Astrocyte of the cerebellum (primary cell): ENCODE results near the gene ODAD3.
A peak's percentile ranks its signal among the peaks of the same experiment; 100 is the strongest.
"Not testable (repeated sequence)": the region's sequence is repeated elsewhere in the genome, so short reads cannot be mapped to it uniquely, and the experiment has no call there.

Source experiments
- DNase-seq: peaks from one replicate; pipeline ENCODE4 v3.0.0-alpha.2; 2011; ENCODE audit warnings: low read depth
- H3K4me3 ChIP-seq: 2 replicates; pipeline ENCODE4 v1.5.1; 2011; ENCODE audit warnings: mild to moderate bottlenecking, low read depth, low read length, moderate library complexity
- CTCF ChIP-seq: IDR thresholded peaks from 2 replicates; pipeline ENCODE4 v1.5.1; 2012; ENCODE audit warnings: low read length, low read depth, moderate library complexity, mild to moderate bottlenecking; ENCODE audit errors: missing control alignments
- in situ Hi-C: cut with HindIII; loops from 2 replicates; pipeline ENCODE4 v1.10.0; 2017; ENCODE audit warnings: low sequenced_read_pairs

ODAD3 gene

GRCh38 chr19:11465600-11465999 is 30.7 kb upstream of the ODAD3 start:
- H3K4me3 ChIP-seq = no peak overlapping the region
- DNase-seq = no peak
- no peak for TF ChIP-seq CTCF
- in situ Hi-C loops = no loop called here

GRCh38 chr19:11464333-11465265 is 29.7 kb upstream of the ODAD3 start:
- DNase-seq = no peak
- TF ChIP-seq CTCF = no peak
- in situ Hi-C loops = no loop called here
- H3K4me3 ChIP-seq = no peak overlapping the region

- no peak for TF ChIP-seq CTCF
- H3K4me3 ChIP-seq = no peak overlapping the region
- no peak for DNase-seq
- in situ Hi-C loops = no loop called here
These were observed 28.5 kb upstream of the ODAD3 start for GRCh38 chr19:11463391-11463790.

GRCh38 chr19:11461453-11461852 is 26.5 kb upstream of the ODAD3 start:
- in situ Hi-C loops = no loop called here
- TF ChIP-seq CTCF = no peak
- H3K4me3 ChIP-seq = no peak overlapping the region

GRCh38 chr19:11460207-11460606 is 25.3 kb upstream of the ODAD3 start:
- in situ Hi-C loops = no loop called here
- peak; percentile 13 for TF ChIP-seq CTCF
- no peak for DNase-seq

More at GRCh38 chr19:11461453-11461852, 26.5 kb upstream of the ODAD3 start:
- DNase-seq = no peak

GRCh38 chr19:11458912-11459311 is 24.0 kb upstream of the ODAD3 start:
- H3K4me3 ChIP-seq, in situ Hi-C loops, DNase-seq: not testable (repeated sequence)

More at GRCh38 chr19:11460207-11460606, 25.3 kb upstream of the ODAD3 start:
- no peak overlapping the region for H3K4me3 ChIP-seq

GRCh38 chr19:11458236-11458900 is 23.4 kb upstream of the ODAD3 start:
- no peak for TF ChIP-seq CTCF
- in situ Hi-C loops = no loop called here
- H3K4me3 ChIP-seq = no peak overlapping the region
- no peak for DNase-seq
